ENCODE results near the gene INTS7.

INTS7 gene, protein sequence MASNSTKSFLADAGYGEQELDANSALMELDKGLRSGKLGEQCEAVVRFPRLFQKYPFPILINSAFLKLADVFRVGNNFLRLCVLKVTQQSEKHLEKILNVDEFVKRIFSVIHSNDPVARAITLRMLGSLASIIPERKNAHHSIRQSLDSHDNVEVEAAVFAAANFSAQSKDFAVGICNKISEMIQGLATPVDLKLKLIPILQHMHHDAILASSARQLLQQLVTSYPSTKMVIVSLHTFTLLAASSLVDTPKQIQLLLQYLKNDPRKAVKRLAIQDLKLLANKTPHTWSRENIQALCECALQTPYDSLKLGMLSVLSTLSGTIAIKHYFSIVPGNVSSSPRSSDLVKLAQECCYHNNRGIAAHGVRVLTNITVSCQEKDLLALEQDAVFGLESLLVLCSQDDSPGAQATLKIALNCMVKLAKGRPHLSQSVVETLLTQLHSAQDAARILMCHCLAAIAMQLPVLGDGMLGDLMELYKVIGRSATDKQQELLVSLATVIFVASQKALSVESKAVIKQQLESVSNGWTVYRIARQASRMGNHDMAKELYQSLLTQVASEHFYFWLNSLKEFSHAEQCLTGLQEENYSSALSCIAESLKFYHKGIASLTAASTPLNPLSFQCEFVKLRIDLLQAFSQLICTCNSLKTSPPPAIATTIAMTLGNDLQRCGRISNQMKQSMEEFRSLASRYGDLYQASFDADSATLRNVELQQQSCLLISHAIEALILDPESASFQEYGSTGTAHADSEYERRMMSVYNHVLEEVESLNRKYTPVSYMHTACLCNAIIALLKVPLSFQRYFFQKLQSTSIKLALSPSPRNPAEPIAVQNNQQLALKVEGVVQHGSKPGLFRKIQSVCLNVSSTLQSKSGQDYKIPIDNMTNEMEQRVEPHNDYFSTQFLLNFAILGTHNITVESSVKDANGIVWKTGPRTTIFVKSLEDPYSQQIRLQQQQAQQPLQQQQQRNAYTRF

GRCh38 chr1:212035123-212035834, at the start of gene INTS7, which contains the start of gene DTL:
Gene INTS7 (minus strand): TSS chr1:212035557. CDS start chr1:212035437, 120 bp downstream.
Gene DTL (plus strand): TSS chr1:212035748. CDS start chr1:212035891, 143 bp downstream.
- DNase-seq (ENCODE audit: extremely low spot score, insufficient read length, low read depth) (peak; percentile 97), FAIRE-seq (peak; percentile 100)

- FAIRE-seq, result no peak
Observed at GRCh38 chr1:212082765-212083406, 47.5 kb upstream of the INTS7 start.

GRCh38 chr1:212078826-212079225, 43.5 kb upstream of the INTS7 start:
- DNase-seq (ENCODE audit: extremely low spot score, insufficient read length, low read depth) (no peak), FAIRE-seq (no peak)

More at GRCh38 chr1:212082765-212083406, 47.5 kb upstream of the INTS7 start:
- DNase-seq (ENCODE audit: extremely low spot score, insufficient read length, low read depth), result no peak

DNA sequence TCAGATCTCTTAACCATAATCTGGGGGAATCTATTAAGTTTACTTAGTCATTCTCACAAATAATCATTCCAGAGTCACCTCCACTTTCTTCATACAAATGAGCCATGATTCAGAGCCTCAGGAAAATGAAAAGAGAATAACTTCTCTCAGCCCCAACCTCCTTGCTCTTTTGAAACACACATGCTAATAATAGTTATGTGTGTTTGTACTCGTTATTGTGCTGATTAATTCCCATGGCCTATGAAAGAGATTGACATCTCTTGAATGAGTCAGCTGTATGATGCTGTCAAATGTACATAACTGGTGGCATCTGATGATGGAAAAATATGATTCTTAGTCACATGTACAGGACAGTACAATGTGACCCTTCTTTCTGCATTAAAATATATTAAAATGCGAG, 41.7 kb upstream of the INTS7 start:
- DNase-seq (ENCODE audit: extremely low spot score, insufficient read length, low read depth), result no peak
- FAIRE-seq, result peak; percentile 12

DNA sequence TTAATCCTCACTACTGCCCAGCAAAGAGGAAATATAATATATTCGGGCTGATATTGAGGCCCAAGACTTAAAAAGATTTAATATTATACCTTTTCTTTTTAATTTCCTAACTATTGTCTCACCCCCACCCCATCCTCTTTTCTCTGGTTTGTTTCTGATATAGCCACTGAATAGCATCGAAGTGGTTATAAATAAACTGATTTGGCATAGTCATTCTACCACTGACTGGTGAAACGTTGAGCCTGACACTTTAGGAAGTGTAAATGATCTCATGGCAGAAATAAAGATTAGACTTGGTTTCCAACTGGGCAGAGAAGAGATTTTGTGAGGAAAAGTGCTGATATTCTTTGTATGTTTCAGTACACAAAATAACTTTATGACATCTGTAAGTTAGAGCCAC, 39.5 kb upstream of the INTS7 start:
- no peak for DNase-seq (ENCODE audit: extremely low spot score, insufficient read length, low read depth)
- no peak for FAIRE-seq

DNA sequence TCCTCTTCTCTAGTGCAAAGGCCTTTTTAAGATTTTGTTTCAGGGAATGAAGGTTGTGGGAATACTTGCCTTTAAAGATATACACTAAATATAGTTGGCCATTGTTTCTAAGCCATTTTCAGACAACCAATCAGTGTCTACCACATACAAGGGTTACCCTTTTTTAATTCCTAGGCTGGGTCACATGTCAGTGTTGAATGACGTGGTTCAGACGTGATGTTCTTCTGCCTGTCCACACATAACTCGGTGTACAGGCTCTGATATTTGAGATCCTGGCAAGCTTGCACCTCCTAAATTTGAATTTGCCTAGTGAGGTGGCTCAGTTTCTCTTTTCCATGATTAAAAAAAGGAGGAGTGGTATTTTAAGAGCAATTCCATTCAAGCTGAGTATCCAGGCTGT, 39.0 kb upstream of the INTS7 start:
- DNase-seq (ENCODE audit: extremely low spot score, insufficient read length, low read depth) (no peak), FAIRE-seq (no peak)

- FAIRE-seq (no peak), DNase-seq (ENCODE audit: extremely low spot score, insufficient read length, low read depth) (no peak)
Observed at GRCh38 chr1:212073490-212073889, 38.1 kb upstream of the INTS7 start.

GRCh38 chr1:212072047-212072446, 36.7 kb upstream of the INTS7 start:
- no peak for DNase-seq (ENCODE audit: extremely low spot score, insufficient read length, low read depth)
- FAIRE-seq, result no peak

- DNase-seq (ENCODE audit: extremely low spot score, insufficient read length, low read depth), result no peak
- FAIRE-seq, result peak; percentile 21
Observed at GRCh38 chr1:212070720-212071302, 35.5 kb upstream of the INTS7 start.

- DNase-seq (ENCODE audit: extremely low spot score, insufficient read length, low read depth) (no peak), FAIRE-seq (no peak)
Observed at GRCh38 chr1:212067787-212068186, 32.4 kb upstream of the INTS7 start.

DNA sequence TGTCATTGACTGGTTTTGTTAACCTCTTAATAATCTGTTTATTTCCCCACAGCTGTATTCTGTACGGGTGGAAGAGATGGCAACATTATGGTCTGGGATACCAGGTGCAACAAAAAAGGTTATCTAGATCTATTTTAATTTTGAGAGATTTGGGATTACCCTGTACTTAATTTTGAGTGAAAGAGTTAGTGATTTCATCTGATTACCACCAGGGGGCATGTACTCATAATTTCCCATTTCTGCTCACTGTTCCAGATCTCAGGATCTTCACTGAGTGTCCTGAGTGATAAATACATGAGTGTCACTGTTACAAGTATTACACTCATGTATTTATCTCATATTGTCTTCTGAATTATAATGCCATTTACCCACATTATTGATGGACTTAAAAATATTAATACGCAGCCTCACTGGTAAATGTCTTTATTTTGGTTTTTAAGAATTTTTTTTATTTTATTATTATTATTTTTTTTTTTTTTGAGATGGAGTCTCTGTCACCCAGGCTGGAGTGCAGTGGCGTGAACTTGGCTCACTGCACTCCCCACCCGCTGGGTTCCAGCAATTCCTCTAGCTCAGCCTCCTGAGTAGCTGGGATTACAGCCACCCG, 27.6 kb upstream of the INTS7 start:
- FAIRE-seq (peak; percentile 69), DNase-seq (ENCODE audit: extremely low spot score, insufficient read length, low read depth) (peak; percentile 28)

- FAIRE-seq (no peak), DNase-seq (ENCODE audit: extremely low spot score, insufficient read length, low read depth) (no peak)
Observed at GRCh38 chr1:212060632-212061472, 25.5 kb upstream of the INTS7 start.

GRCh38 chr1:212055333-212055732, 20.0 kb upstream of the INTS7 start:
- DNase-seq (ENCODE audit: extremely low spot score, insufficient read length, low read depth) (no peak), FAIRE-seq (no peak)

DNA sequence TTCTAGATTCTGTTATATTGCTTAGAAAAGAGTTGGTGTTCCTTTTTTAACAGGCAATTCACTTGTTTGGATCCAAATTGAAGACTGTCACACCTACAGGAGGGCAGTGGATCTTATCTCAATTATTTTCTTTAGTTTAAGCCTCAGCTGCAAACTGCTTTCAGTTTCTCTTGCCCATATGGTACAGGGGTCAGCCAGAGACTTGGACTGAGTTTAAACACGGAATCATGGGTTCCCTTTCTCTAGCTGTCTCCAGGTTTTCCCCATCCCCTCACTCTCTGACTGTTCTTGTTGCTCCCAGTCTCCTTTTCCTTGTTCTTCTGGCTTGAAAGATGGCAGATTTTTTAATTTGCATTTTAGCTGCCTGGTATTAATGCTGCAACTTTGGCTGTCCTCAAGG, 18.6 kb upstream of the INTS7 start:
- DNase-seq (ENCODE audit: extremely low spot score, insufficient read length, low read depth) (no peak), FAIRE-seq (no peak)

GRCh38 chr1:212045981-212046380, 10.6 kb upstream of the INTS7 start:
- DNase-seq (ENCODE audit: extremely low spot score, insufficient read length, low read depth) (no peak), FAIRE-seq (no peak)

- FAIRE-seq (no peak), DNase-seq (ENCODE audit: extremely low spot score, insufficient read length, low read depth) (no peak)
Observed at GRCh38 chr1:212044851-212045250, 9.5 kb upstream of the INTS7 start.

DNA sequence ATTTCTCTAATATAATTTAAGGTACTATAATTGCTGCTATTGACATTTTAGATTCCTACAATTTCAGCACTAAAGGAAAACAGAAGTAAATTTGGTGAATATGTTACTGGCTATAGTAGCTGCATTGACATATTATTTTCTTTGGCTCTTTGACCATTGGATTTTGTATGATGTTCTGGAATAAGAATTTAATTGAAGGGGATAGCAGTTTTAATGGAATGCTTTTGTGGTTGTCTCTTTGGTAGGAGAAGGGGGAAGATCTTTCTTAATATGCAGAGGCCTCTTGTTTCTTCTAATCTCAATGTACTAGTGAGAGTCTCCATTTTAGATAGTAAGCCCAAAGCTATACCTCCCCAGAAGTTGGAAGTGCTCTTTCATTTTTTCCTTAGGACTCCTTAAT, 7.1 kb upstream of the INTS7 start:
- FAIRE-seq, result no peak

More for the DNA sequence above, 7.1 kb upstream of the INTS7 start:
- no peak for DNase-seq (ENCODE audit: extremely low spot score, insufficient read length, low read depth)

Data from GM18507 (cell line).